ENCODE data around the gene CDH11.

Gene CDH11

DNA sequence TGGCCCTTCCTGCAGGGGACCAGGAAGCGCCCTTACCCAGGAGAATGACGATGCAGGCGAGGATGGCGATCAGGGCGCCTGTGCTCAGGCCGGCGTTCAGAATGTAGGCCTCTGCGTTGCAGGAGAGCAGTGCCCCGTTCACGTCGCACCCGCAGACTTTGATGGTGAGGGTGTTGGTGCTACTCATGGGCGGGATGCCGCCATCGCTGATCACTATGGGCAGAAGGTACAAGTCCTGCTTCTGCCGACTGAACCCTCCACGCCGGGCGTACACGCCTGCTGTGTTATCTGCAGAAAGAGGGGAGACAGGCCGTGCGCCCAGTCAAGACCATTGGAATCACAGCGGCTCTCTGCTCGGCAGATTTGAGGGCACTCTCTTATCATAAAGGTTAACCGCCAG is 171.1 kb downstream of the CDH11 start:
- POLR2A ChIA-PET, result no interaction called here
- Histone ChIP-seq H3K27ac (ENCODE audit: insufficient read depth in 1 of 2, low read depth in 1 of 2, low read length in 2 of 2, poor library complexity in 1 of 2, severe bottlenecking in 2 of 2) (no peak overlapping the region), H3K27me3 (replicated peaks in 2 of 5; ENCODE audit: control insufficient read depth in 4 of 5, insufficient read depth in 5 of 5, low read length in 4 of 5) (no peaks in the 10 kb centered on the region), H3K36me3 (ENCODE audit: control insufficient read depth in 4 of 4, insufficient read depth in 4 of 4, low read length in 3 of 4) (no peaks in the 10 kb centered on the region), H3K4me3 (ENCODE audit: control insufficient read depth in 1 of 7, extremely low read depth in 1 of 7, insufficient read depth in 4 of 7, low read depth in 2 of 7, low read length in 6 of 7) (no peak overlapping the region), H3K4me1 (ENCODE audit: control extremely low read depth in 1 of 4, control insufficient read depth in 4 of 4, insufficient read depth in 4 of 4, low read length in 3 of 4) (no peaks in the 10 kb centered on the region), H3K9me3 (ENCODE audit: control extremely low read depth in 1 of 5, control insufficient read depth in 4 of 5, insufficient read depth in 2 of 5, low read depth in 1 of 5, low read length in 4 of 5) (no peaks in the 10 kb centered on the region)
- WGBS (ENCODE audit: insufficient coverage), result 98% methylated on average over 25 of the region's 25 CpGs
- CTCF ChIA-PET, result no interaction called here
- DNase-seq, result no peak

DNA sequence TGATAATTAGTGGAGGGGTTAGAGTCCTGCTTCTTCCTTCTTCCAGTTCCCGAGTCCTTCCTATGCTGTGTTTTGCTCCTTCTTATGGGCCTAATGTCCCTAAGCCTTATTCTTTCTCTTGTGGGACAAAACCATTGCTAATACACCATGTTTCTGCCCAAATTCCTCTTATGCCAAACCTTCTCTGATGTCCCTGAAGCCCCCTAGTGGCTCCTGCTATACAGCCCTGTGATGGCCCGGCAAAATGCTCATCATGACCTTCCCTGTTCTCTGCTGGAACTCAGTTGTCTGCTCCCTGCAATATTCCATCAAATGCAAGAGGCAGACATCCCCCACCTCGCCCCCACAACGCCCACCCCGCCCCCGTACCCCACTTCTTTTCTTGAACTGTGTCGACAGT is 171.6 kb downstream of the CDH11 start:
- Histone ChIP-seq H3K4me3 (ENCODE audit: control insufficient read depth in 1 of 7, extremely low read depth in 1 of 7, insufficient read depth in 4 of 7, low read depth in 2 of 7, low read length in 6 of 7) (no peak overlapping the region), H3K4me1 (ENCODE audit: control extremely low read depth in 1 of 4, control insufficient read depth in 4 of 4, insufficient read depth in 4 of 4, low read length in 3 of 4) (no peaks in the 10 kb centered on the region), H3K36me3 (ENCODE audit: control insufficient read depth in 4 of 4, insufficient read depth in 4 of 4, low read length in 3 of 4) (no peaks in the 10 kb centered on the region), H3K27me3 (replicated peaks in 2 of 5; ENCODE audit: control insufficient read depth in 4 of 5, insufficient read depth in 5 of 5, low read length in 4 of 5) (no peaks in the 10 kb centered on the region), H3K9me3 (ENCODE audit: control extremely low read depth in 1 of 5, control insufficient read depth in 4 of 5, insufficient read depth in 2 of 5, low read depth in 1 of 5, low read length in 4 of 5) (no peaks in the 10 kb centered on the region), H3K27ac (ENCODE audit: insufficient read depth in 1 of 2, low read depth in 1 of 2, low read length in 2 of 2, poor library complexity in 1 of 2, severe bottlenecking in 2 of 2) (no peak overlapping the region)
- CTCF ChIA-PET, result no interaction called here
- POLR2A ChIA-PET, result no interaction called here
- WGBS (ENCODE audit: insufficient coverage), result 100% methylated on average over 2 of the region's 7 CpGs
- no peak for DNase-seq

DNA sequence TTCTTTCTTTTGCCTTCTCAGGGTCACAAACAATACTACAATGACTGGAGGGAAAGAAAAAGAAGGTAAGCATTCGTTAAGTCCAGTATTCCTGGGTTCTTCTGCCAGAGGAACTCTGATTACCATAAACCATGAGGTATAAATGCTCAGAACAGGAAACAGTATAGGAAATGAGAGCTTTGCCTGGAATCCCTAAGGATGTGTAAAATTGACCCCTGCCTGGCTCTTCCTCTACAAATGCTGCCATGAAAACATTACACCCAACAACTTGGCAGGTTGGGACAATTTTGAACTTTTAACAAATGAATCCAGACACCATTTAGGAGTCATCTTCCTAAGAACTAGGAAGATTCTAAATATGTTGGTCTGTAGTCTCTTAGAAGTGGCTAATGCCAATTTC is 173.8 kb downstream of the CDH11 start:
- CTCF ChIA-PET, result no interaction called here
- no peaks in the 10 kb centered on the region for H3K4me1 ChIP-seq (ENCODE audit: control extremely low read depth in 1 of 4, control insufficient read depth in 4 of 4, insufficient read depth in 4 of 4, low read length in 3 of 4)

DNA sequence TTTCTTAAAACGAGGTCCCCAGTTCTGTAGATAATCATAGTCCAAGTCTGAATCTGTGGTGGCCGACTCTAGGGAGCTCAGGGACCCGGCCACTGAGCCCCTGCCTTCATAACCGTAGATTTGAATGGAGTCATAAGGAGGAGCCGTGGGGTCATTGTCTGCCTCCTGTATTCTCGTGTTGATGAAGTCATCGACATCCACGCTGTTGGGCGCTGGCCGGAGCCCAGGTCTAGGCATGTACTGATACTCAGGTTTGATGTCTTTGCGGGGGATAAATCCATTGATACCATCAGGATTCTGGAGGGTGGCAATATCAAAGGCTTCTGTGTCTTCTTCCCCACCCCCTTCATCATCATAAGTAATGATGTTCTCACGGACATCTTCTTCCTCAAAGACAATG is 174.2 kb downstream of the CDH11 start:
- H3K27ac ChIP-seq (ENCODE audit: insufficient read depth in 1 of 2, low read depth in 1 of 2, low read length in 2 of 2, poor library complexity in 1 of 2, severe bottlenecking in 2 of 2), result no peak overlapping the region
- H3K9me3 ChIP-seq (ENCODE audit: control extremely low read depth in 1 of 5, control insufficient read depth in 4 of 5, insufficient read depth in 2 of 5, low read depth in 1 of 5, low read length in 4 of 5), result no peaks in the 10 kb centered on the region
- no peaks in the 10 kb centered on the region for H3K27me3 ChIP-seq (replicated peaks in 2 of 5; ENCODE audit: control insufficient read depth in 4 of 5, insufficient read depth in 5 of 5, low read length in 4 of 5)
- no peak for DNase-seq
- WGBS (ENCODE audit: insufficient coverage), result 94% methylated on average over 11 of the region's 12 CpGs
- H3K36me3 ChIP-seq (ENCODE audit: control insufficient read depth in 4 of 4, insufficient read depth in 4 of 4, low read length in 3 of 4), result no peaks in the 10 kb centered on the region
- H3K4me1 ChIP-seq (ENCODE audit: control extremely low read depth in 1 of 4, control insufficient read depth in 4 of 4, insufficient read depth in 4 of 4, low read length in 3 of 4), result no peaks in the 10 kb centered on the region
- H3K4me3 ChIP-seq (ENCODE audit: control insufficient read depth in 1 of 7, extremely low read depth in 1 of 7, insufficient read depth in 4 of 7, low read depth in 2 of 7, low read length in 6 of 7), result no peak overlapping the region
- CTCF ChIA-PET, result no interaction called here
- POLR2A ChIA-PET, result no interaction called here

More for the DNA sequence above, 173.8 kb downstream of the CDH11 start:
- POLR2A ChIA-PET, result no interaction called here
- Histone ChIP-seq H3K4me3 (ENCODE audit: control insufficient read depth in 1 of 7, extremely low read depth in 1 of 7, insufficient read depth in 4 of 7, low read depth in 2 of 7, low read length in 6 of 7) (no peak overlapping the region), H3K9me3 (ENCODE audit: control extremely low read depth in 1 of 5, control insufficient read depth in 4 of 5, insufficient read depth in 2 of 5, low read depth in 1 of 5, low read length in 4 of 5) (no peaks in the 10 kb centered on the region), H3K27ac (ENCODE audit: insufficient read depth in 1 of 2, low read depth in 1 of 2, low read length in 2 of 2, poor library complexity in 1 of 2, severe bottlenecking in 2 of 2) (no peak overlapping the region), H3K36me3 (ENCODE audit: control insufficient read depth in 4 of 4, insufficient read depth in 4 of 4, low read length in 3 of 4) (no peaks in the 10 kb centered on the region), H3K27me3 (replicated peaks in 2 of 5; ENCODE audit: control insufficient read depth in 4 of 5, insufficient read depth in 5 of 5, low read length in 4 of 5) (no peaks in the 10 kb centered on the region)
- 60% methylated on average over 1 of the region's 1 CpG for WGBS (ENCODE audit: insufficient coverage)
- no peak for DNase-seq

DNA sequence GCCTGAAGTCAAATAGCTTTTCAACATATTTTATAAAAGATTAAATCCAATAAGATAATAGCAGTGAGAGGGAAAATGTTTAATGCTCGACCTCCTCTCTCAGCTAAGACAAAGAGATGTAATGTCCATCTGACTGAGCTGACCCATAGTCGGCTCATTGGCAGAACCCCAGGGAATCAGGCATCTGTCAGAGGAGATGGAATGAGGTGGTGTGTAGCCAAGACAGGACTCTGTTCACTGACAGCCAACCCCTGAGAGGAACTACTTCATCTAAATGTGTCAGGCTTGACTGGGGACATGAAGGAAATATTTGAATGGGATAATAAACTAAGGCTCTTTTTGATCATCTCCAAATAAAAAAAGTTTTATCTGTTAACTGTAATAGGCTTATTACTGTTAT is 188.0 kb downstream of the CDH11 start:
- WGBS (ENCODE audit: insufficient coverage), result no CpG with 5 or more reads among the region's 2 CpGs
- ChIA-PET POLR2A (no interaction called here), CTCF (no interaction called here)
- Histone ChIP-seq H3K27ac (ENCODE audit: insufficient read depth in 1 of 2, low read depth in 1 of 2, low read length in 2 of 2, poor library complexity in 1 of 2, severe bottlenecking in 2 of 2) (no peak overlapping the region), H3K9me3 (ENCODE audit: control extremely low read depth in 1 of 5, control insufficient read depth in 4 of 5, insufficient read depth in 2 of 5, low read depth in 1 of 5, low read length in 4 of 5) (no peaks in the 10 kb centered on the region), H3K36me3 (ENCODE audit: control insufficient read depth in 4 of 4, insufficient read depth in 4 of 4, low read length in 3 of 4) (no peaks in the 10 kb centered on the region), H3K4me1 (ENCODE audit: control extremely low read depth in 1 of 4, control insufficient read depth in 4 of 4, insufficient read depth in 4 of 4, low read length in 3 of 4) (no peaks in the 10 kb centered on the region), H3K4me3 (ENCODE audit: control insufficient read depth in 1 of 7, extremely low read depth in 1 of 7, insufficient read depth in 4 of 7, low read depth in 2 of 7, low read length in 6 of 7) (no peak overlapping the region), H3K27me3 (replicated peaks in 2 of 5; ENCODE audit: control insufficient read depth in 4 of 5, insufficient read depth in 5 of 5, low read length in 4 of 5) (no peaks in the 10 kb centered on the region)
- DNase-seq, result no peak

DNA sequence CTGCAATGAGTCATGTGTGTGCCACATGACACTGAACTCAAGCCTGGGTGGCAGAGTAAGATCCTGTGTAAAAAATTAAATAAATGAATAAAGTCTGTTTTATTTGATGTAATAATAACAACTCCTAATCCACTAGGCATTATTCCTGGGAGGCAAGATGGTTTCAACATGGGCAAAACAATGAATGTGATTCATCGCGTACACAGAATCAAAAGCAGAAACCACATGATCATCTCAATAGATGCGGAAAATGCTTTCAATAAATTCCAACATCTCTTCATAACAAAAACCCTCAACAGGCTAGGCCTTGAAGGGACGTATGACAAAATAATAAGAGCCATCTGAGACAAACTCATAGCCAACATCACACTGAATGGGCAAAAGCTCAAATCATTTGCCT is 195.4 kb downstream of the CDH11 start:
- DNase-seq, result no peak
- Histone ChIP-seq H3K4me3 (ENCODE audit: control insufficient read depth in 1 of 7, extremely low read depth in 1 of 7, insufficient read depth in 4 of 7, low read depth in 2 of 7, low read length in 6 of 7) (no peak overlapping the region), H3K27me3 (replicated peaks in 2 of 5; ENCODE audit: control insufficient read depth in 4 of 5, insufficient read depth in 5 of 5, low read length in 4 of 5) (no peaks in the 10 kb centered on the region), H3K4me1 (ENCODE audit: control extremely low read depth in 1 of 4, control insufficient read depth in 4 of 4, insufficient read depth in 4 of 4, low read length in 3 of 4) (no peaks in the 10 kb centered on the region), H3K27ac (ENCODE audit: insufficient read depth in 1 of 2, low read depth in 1 of 2, low read length in 2 of 2, poor library complexity in 1 of 2, severe bottlenecking in 2 of 2) (no peak overlapping the region), H3K9me3 (ENCODE audit: control extremely low read depth in 1 of 5, control insufficient read depth in 4 of 5, insufficient read depth in 2 of 5, low read depth in 1 of 5, low read length in 4 of 5) (peaks cover 0 to 8% (median 0%) of the 10 kb centered on the region in 5 experiments), H3K36me3 (ENCODE audit: control insufficient read depth in 4 of 4, insufficient read depth in 4 of 4, low read length in 3 of 4) (no peaks in the 10 kb centered on the region)
- CTCF ChIA-PET, result no interaction called here
- POLR2A ChIA-PET, result no interaction called here
- WGBS (ENCODE audit: insufficient coverage), result 100% methylated on average over 2 of the region's 4 CpGs

DNA sequence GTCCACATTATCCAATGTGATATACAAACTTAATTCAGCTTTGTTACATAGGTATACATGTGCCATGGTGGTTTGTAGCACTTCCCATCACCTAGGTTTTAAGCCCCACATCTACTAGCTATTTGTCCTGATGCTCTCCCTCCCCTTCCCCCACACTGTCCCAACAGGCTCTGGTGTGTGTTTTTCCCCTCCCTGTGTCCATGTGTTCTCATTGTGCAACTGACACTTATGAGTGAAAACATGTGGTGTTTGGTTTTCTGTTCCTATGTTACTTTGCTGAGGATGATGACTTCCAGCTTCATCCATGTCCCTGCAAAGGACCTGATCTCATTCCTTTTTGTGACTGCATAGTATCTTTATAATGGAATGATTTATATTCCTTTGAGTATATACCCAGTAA is 196.7 kb downstream of the CDH11 start:
- Histone ChIP-seq H3K4me3 (ENCODE audit: control insufficient read depth in 1 of 7, extremely low read depth in 1 of 7, insufficient read depth in 4 of 7, low read depth in 2 of 7, low read length in 6 of 7) (no peak overlapping the region), H3K9me3 (ENCODE audit: control extremely low read depth in 1 of 5, control insufficient read depth in 4 of 5, insufficient read depth in 2 of 5, low read depth in 1 of 5, low read length in 4 of 5) (peaks cover 0 to 8% (median 0%) of the 10 kb centered on the region in 5 experiments)
- CTCF ChIA-PET, result no interaction called here

More for the DNA sequence above, 196.7 kb downstream of the CDH11 start:
- Histone ChIP-seq H3K27me3 (replicated peaks in 2 of 5; ENCODE audit: control insufficient read depth in 4 of 5, insufficient read depth in 5 of 5, low read length in 4 of 5) (no peaks in the 10 kb centered on the region), H3K36me3 (ENCODE audit: control insufficient read depth in 4 of 4, insufficient read depth in 4 of 4, low read length in 3 of 4) (no peaks in the 10 kb centered on the region), H3K27ac (ENCODE audit: insufficient read depth in 1 of 2, low read depth in 1 of 2, low read length in 2 of 2, poor library complexity in 1 of 2, severe bottlenecking in 2 of 2) (no peak overlapping the region), H3K4me1 (ENCODE audit: control extremely low read depth in 1 of 4, control insufficient read depth in 4 of 4, insufficient read depth in 4 of 4, low read length in 3 of 4) (no peaks in the 10 kb centered on the region)
- POLR2A ChIA-PET, result no interaction called here
- DNase-seq, result no peak

Data from common myeloid progenitor, CD34-positive (primary cell).